Natural killer cell (primary cell): ENCODE data around the gene KLK14. TPM values are rescaled to one million over a fixed set of nuclear protein-coding genes. Genes with fewer than 3 reads are reported as not detected.
A peak's percentile ranks its signal among the peaks of the same experiment; 100 is the strongest.

Experiments
- ATAC-seq, 3 donors: fragments of 150-1000 bp in 2 of 3; fragments of 200-7000 bp in 1 of 3; cut with Tn5 transposase; 1 replicate in 1 of 3; 2 replicates in 2 of 3; pipeline ENCODE4 v1.10.0; 2021; ENCODE audit warnings: mild to moderate bottlenecking in 2 of 3, moderate library complexity in 2 of 3
- DNase-seq, 2 donors: peaks; one replicate each; pipeline versions ENCODE4 v3.0.0 to v3.0.0-alpha.2; 2013 to 2021; ENCODE audit warnings: mixed read lengths in 1 of 2
- H3K27ac ChIP-seq: one replicate; pipeline ENCODE4 v1.5.1; 2013; ENCODE audit warnings: mild to moderate bottlenecking, low read length
- H3K27me3 ChIP-seq: one replicate; pipeline ENCODE4 v1.6.1; 2013; ENCODE audit warnings: low read length; ENCODE audit not compliant: control insufficient read depth, insufficient read depth
- H3K36me3 ChIP-seq: one replicate; pipeline ENCODE4 v1.6.1; 2013; ENCODE audit warnings: low read length; ENCODE audit not compliant: control insufficient read depth, insufficient read depth
- H3K4me1 ChIP-seq: one replicate; pipeline ENCODE4 v1.6.1; 2013; ENCODE audit warnings: low read length; ENCODE audit not compliant: control insufficient read depth, insufficient read depth
- H3K4me3 ChIP-seq: one replicate; pipeline ENCODE4 v1.5.1; 2013; ENCODE audit warnings: low read length
- H3K9me3 ChIP-seq: one replicate; pipeline ENCODE4 v1.6.1; 2013; ENCODE audit warnings: low read length; ENCODE audit not compliant: control insufficient read depth, insufficient read depth
- H3K27ac Mint-ChIP-seq, 2 donors: one replicate each; pipeline ENCODE4 v1.8.0; 2022; ENCODE audit warnings: mild to moderate bottlenecking in 2 of 2, mixed read lengths in 2 of 2, moderate library complexity in 1 of 2
- H3K27me3 Mint-ChIP-seq, 2 donors: one replicate each; pipeline ENCODE4 v1.8.0; 2022; ENCODE audit warnings: low read depth in 2 of 2, mixed read lengths in 2 of 2
- H3K36me3 Mint-ChIP-seq: one replicate; pipeline ENCODE4 v1.8.0; 2022; ENCODE audit warnings: mixed read lengths
- H3K4me1 Mint-ChIP-seq, 2 donors: one replicate each; pipeline ENCODE4 v1.8.0; 2022; ENCODE audit warnings: mixed read lengths in 2 of 2
- H3K4me3 Mint-ChIP-seq: one replicate; pipeline ENCODE4 v1.8.0; 2022; ENCODE audit warnings: mild to moderate bottlenecking, moderate library complexity, mixed read lengths
- H3K9me3 Mint-ChIP-seq, 2 donors: one replicate each; pipeline ENCODE4 v1.8.0; 2022; ENCODE audit warnings: mixed read lengths in 2 of 2
- WGBS: methylation state at CpG from one replicate; pipeline ENCODE4 v1.1.7; 2013; ENCODE audit warnings: missing lambda C conversion rate; ENCODE audit not compliant: insufficient coverage; 5-methylcytosine and 5-hydroxymethylcytosine counted together
- intact Hi-C: fragments of 100-400 bp; cut with micrococcal nuclease; formaldehyde crosslinking; loops from one replicate; pipeline ENCODE4 v1.14.2; 2022
- total RNA-seq, 4 donors: library from RNA; stranded (reverse); fragments of 120-200 nt in 1 of 4; gene quantifications; one replicate each; pipeline versions ENCODE4 v1.2.3 to v1.2.4, GENCODE V29; 2013 to 2022
- TF ChIP-seq, protein P1 (sequence below): fragments of 200-600 bp; IDR thresholded peaks from one replicate; pipeline ENCODE4 v1.8.0; 2022; ENCODE audit warnings: antibody characterized with exemption

Gene KLK14
- total RNA-seq, 3 donors from 2014 or later (not counting 1 experiment from before 2014, with no cell fraction given) = 0.64 to 1.3 (median 1.1) TPM

DNA sequence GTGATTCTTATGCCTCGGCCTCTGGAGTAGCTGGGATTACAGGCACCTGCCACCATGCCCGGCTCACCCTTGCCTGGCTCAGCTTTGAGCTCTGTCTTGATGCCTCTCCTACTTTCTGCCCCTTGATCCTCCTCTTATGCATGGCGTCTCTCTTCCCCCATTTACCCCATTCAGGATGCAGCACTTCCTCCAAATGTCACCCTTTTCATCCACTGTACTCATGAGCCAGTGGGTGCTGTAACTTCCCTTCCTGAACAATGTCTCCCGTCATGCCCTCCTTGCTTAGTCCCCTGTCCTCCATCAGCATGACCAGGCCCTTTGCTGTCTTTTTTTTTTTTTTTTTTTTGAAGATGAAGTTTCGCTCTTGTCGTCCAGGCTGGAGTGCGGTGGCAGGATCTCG, 38.6 kb upstream of the KLK14 start:
- 90% methylated on average over 8 of the region's 8 CpGs for WGBS
- TF ChIP-seq, protein P1, sequence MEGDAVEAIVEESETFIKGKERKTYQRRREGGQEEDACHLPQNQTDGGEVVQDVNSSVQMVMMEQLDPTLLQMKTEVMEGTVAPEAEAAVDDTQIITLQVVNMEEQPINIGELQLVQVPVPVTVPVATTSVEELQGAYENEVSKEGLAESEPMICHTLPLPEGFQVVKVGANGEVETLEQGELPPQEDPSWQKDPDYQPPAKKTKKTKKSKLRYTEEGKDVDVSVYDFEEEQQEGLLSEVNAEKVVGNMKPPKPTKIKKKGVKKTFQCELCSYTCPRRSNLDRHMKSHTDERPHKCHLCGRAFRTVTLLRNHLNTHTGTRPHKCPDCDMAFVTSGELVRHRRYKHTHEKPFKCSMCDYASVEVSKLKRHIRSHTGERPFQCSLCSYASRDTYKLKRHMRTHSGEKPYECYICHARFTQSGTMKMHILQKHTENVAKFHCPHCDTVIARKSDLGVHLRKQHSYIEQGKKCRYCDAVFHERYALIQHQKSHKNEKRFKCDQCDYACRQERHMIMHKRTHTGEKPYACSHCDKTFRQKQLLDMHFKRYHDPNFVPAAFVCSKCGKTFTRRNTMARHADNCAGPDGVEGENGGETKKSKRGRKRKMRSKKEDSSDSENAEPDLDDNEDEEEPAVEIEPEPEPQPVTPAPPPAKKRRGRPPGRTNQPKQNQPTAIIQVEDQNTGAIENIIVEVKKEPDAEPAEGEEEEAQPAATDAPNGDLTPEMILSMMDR = no peak
- intact Hi-C loops = loop anchor here (5.0 kb wide), 1 partner anchor 46 kb away; no protein-coding TSS in a partner anchor
- H3K27ac Mint-ChIP-seq = peak overlapping the region; percentile 60 to 96
- no peak overlapping the region for H3K27ac ChIP-seq
- no peaks in the 10 kb centered on the region for H3K36me3 Mint-ChIP-seq
- peak overlapping the region; percentile 38 for H3K4me3 Mint-ChIP-seq
- DNase-seq = no peak
- no peaks in the 10 kb centered on the region for H3K36me3 ChIP-seq
- H3K4me3 ChIP-seq = no peak overlapping the region
- peaks cover 72 to 84% of the 10 kb centered on the region in 2 donors for H3K4me1 Mint-ChIP-seq
- no peaks in the 10 kb centered on the region for H3K9me3 ChIP-seq
- ATAC-seq = no peak
- peaks cover 82% of the 10 kb centered on the region for H3K4me1 ChIP-seq
- H3K27me3 Mint-ChIP-seq = no peaks in the 10 kb centered on the region
- H3K9me3 Mint-ChIP-seq = no peaks in the 10 kb centered on the region
- H3K27me3 ChIP-seq = no peaks in the 10 kb centered on the region

DNA sequence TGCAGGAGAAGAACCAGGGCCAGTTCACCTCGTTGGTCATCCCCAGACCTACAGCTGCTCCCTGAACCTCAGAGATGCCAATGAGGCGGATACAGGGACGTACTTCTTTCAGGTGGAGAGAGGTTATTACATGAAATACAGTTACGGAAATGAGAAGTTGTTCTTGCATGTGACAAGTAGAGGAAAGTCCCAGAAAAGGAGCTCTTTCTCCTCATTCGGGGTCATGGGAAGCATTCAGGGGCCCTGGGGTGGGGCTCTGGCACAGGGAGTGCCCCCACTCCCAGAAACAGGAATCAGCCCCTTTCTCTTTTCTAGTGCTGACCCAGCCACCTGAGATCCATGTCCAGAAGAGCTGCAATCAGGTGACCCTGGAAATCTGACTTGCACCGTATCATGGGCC, 37.5 kb upstream of the KLK14 start:
- Histone ChIP-seq H3K27me3 (no peaks in the 10 kb centered on the region), H3K36me3 (no peaks in the 10 kb centered on the region), H3K9me3 (no peaks in the 10 kb centered on the region), H3K27ac (no peak overlapping the region), H3K4me3 (no peak overlapping the region), H3K4me1 (peaks cover 82% of the 10 kb centered on the region)
- no peaks in the 10 kb centered on the region for H3K27me3 Mint-ChIP-seq
- TF ChIP-seq, protein P1 = no peak
- WGBS = 90% methylated on average over 6 of the region's 6 CpGs
- DNase-seq = no peak
- no peaks in the 10 kb centered on the region for H3K36me3 Mint-ChIP-seq
- ATAC-seq = no peak
- no peaks in the 10 kb centered on the region for H3K9me3 Mint-ChIP-seq
- peak overlapping the region; percentile 35 to 60 for H3K27ac Mint-ChIP-seq
- no peak overlapping the region for H3K4me3 Mint-ChIP-seq
- H3K4me1 Mint-ChIP-seq = peaks cover 76 to 77% of the 10 kb centered on the region in 2 donors
- intact Hi-C loops = loop anchor here (5.0 kb wide), 1 partner anchor 47 kb away; no protein-coding TSS in a partner anchor

DNA sequence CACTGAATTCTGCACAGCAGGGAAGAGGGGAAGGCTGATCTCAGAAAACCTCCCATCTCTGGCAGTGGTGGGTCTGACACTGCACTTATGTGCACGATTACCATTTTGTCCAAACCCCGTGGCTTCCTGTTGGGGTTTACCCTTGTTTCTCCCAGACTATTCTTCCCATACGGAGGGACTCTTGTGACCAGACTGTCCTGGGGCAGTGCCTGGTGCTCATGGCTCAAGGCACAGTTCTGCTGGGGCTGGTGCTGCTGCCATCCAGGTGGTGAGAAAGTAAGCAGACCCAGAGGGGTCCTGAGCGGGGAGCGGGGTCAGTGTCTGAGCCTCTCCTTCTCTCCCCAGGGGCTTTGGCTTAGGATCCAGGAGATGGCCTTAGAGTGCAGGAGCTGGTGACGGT, 36.9 kb upstream of the KLK14 start:
- Mint-ChIP-seq H3K4me1 (peaks cover 71 to 72% of the 10 kb centered on the region in 2 donors), H3K27me3 (no peaks in the 10 kb centered on the region), H3K36me3 (no peaks in the 10 kb centered on the region), H3K4me3 (no peak overlapping the region), H3K9me3 (no peaks in the 10 kb centered on the region), H3K27ac (peak overlapping the region; percentile 35 to 60)
- no peaks in the 10 kb centered on the region for H3K27me3 ChIP-seq
- H3K9me3 ChIP-seq = no peaks in the 10 kb centered on the region
- no peak overlapping the region for H3K4me3 ChIP-seq
- peaks cover 82% of the 10 kb centered on the region for H3K4me1 ChIP-seq
- TF ChIP-seq, protein P1 = no peak
- no peaks in the 10 kb centered on the region for H3K36me3 ChIP-seq
- no peak overlapping the region for H3K27ac ChIP-seq
- 67% methylated on average over 6 of the region's 6 CpGs for WGBS
- intact Hi-C loops = loop anchor here (5.0 kb wide), 1 partner anchor 48 kb away; no protein-coding TSS in a partner anchor
- ATAC-seq = no peak
- no peak for DNase-seq

DNA sequence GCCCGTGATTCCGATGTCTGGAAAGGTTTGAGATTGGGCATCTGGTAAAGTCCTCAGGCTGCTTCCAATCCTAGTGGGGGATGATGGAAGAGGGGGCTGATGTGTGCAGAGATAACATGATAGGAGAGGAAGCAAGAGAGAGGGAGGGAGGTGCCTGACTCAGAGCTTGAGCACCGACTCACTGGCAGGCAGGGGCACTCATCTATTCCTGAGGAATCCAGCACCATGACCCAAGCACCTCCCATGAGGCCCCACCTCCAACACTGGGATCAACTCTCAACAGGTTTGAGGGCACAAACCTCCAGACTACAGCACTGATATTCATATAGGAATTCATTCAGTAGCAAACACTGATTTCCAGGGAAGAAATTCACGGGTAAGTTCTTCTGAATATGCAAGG, 36.4 kb upstream of the KLK14 start:
- Histone ChIP-seq H3K4me1 (peaks cover 82% of the 10 kb centered on the region), H3K36me3 (no peaks in the 10 kb centered on the region), H3K9me3 (no peaks in the 10 kb centered on the region), H3K4me3 (no peak overlapping the region), H3K27me3 (no peaks in the 10 kb centered on the region), H3K27ac (no peak overlapping the region)
- ATAC-seq = no peak
- no peaks in the 10 kb centered on the region for H3K27me3 Mint-ChIP-seq
- peaks cover 66 to 67% of the 10 kb centered on the region in 2 donors for H3K4me1 Mint-ChIP-seq
- H3K9me3 Mint-ChIP-seq = no peaks in the 10 kb centered on the region
- H3K36me3 Mint-ChIP-seq = no peaks in the 10 kb centered on the region
- TF ChIP-seq, protein P1 = no peak
- intact Hi-C loops = no loop called here
- H3K27ac Mint-ChIP-seq = peak overlapping the region; percentile 41 to 50
- WGBS = 70% methylated on average over 4 of the region's 4 CpGs
- DNase-seq = no peak
- H3K4me3 Mint-ChIP-seq = no peak overlapping the region
